NCI-H524 (cell line): Measurements from ENCODE around the gene AFM.
A peak's percentile ranks its signal among the peaks of the same experiment; 100 is the strongest.
"Not testable (repeated sequence)": the region's sequence is repeated elsewhere in the genome, so short reads cannot be mapped to it uniquely, and the experiment has no call there.

Experiments
- DNase-seq, 2 experiments: peaks; one replicate each; lab custom pipeline; 2025; lab: John Stamatoyannopoulos, UW

Gene AFM

GRCh38 chr4:73507541-73507940 is 26.0 kb downstream of the AFM start:
- DNase-seq, result no peak

GRCh38 chr4:73508651-73509050 is 27.1 kb downstream of the AFM start:
- no peak for DNase-seq

GRCh38 chr4:73518340-73518739 is 36.8 kb downstream of the AFM start:
- no peak for DNase-seq

GRCh38 chr4:73520821-73521220 is 39.3 kb downstream of the AFM start:
- DNase-seq, result peak in 1 of 2 experiments; percentile 14

- DNase-seq, result no peak
Observed at GRCh38 chr4:73523126-73523525, 41.6 kb downstream of the AFM start.

- DNase-seq, result peak in 1 of 2 experiments; percentile 36
Observed at GRCh38 chr4:73525611-73526010, 44.1 kb downstream of the AFM start.

GRCh38 chr4:73527196-73527595 is 45.7 kb downstream of the AFM start:
- DNase-seq, result no peak

- no peak for DNase-seq
Observed at GRCh38 chr4:73528171-73528570, 46.6 kb downstream of the AFM start.

- DNase-seq, result no peak
Observed at GRCh38 chr4:73533515-73534422, 52.2 kb downstream of the AFM start.

GRCh38 chr4:73538162-73538561 is 56.6 kb downstream of the AFM start:
- DNase-seq, result no peak

- no peak for DNase-seq
Observed at GRCh38 chr4:73539386-73539785, 57.8 kb downstream of the AFM start.

- DNase-seq, result no peak
Observed at GRCh38 chr4:73540826-73541225, 59.3 kb downstream of the AFM start.

- DNase-seq, result no peak
Observed at GRCh38 chr4:73541251-73541650, 59.7 kb downstream of the AFM start.

GRCh38 chr4:73544620-73545019 is 63.1 kb downstream of the AFM start:
- DNase-seq, result no peak

- not testable (repeated sequence) for DNase-seq
Observed at GRCh38 chr4:73550865-73551264, 69.3 kb downstream of the AFM start.
